WERI-Rb-1 (cell line): ENCODE measurements around the gene GPR34.

Experiments
- DNase-seq: peaks from one replicate; pipeline ENCODE4 v3.0.0-alpha.2; 2020
- H3K27ac ChIP-seq: fragments of 250-450 bp; sonication (Bioruptor Pico); 2 replicates; pipeline ENCODE4 v1.5.1; 2020; ENCODE audit warnings: mild to moderate bottlenecking, moderate library complexity
- H3K27me3 ChIP-seq: fragments of 250-450 bp; sonication (Bioruptor Pico); 2 replicates; pipeline ENCODE4 v1.5.1; 2021; ENCODE audit warnings: mild to moderate bottlenecking, low read depth, moderate library complexity; ENCODE audit not compliant: insufficient read depth, severe bottlenecking
- H3K36me3 ChIP-seq: fragments of 250-450 bp; sonication (Bioruptor Pico); 2 replicates; pipeline ENCODE4 v1.5.1; 2020; ENCODE audit warnings: mild to moderate bottlenecking, moderate library complexity
- H3K4me3 ChIP-seq: 2 replicates; pipeline ENCODE4 v1.5.1; 2011; ENCODE audit warnings: low read depth, mild to moderate bottlenecking, control low read depth, low read length
- H3K9me3 ChIP-seq: fragments of 250-450 bp; sonication (Bioruptor Pico); 2 replicates; pipeline ENCODE4 v1.5.1; 2021; ENCODE audit warnings: mild to moderate bottlenecking, moderate library complexity; ENCODE audit not compliant: severe bottlenecking
- CTCF ChIP-seq: IDR thresholded peaks from 2 replicates; pipeline ENCODE4 v1.5.1; 2011; ENCODE audit warnings: low read depth, mild to moderate bottlenecking, control low read depth, inconsistent platforms, low read length

Gene GPR34

GRCh38 chrX:41686788-41687187 is 2.0 kb upstream of the GPR34 start:
- Histone ChIP-seq H3K36me3 (no peaks in the 10 kb centered on the region), H3K4me3 (no peak overlapping the region), H3K27ac (no peak overlapping the region), H3K27me3 (peaks cover 8% of the 10 kb centered on the region), H3K9me3 (no peaks in the 10 kb centered on the region)
- DNase-seq = no peak
- TF ChIP-seq CTCF = no peak

- no peak for DNase-seq
- Histone ChIP-seq H3K9me3 (no peaks in the 10 kb centered on the region), H3K4me3 (no peak overlapping the region), H3K27me3 (peaks cover 8% of the 10 kb centered on the region), H3K27ac (no peak overlapping the region), H3K36me3 (no peaks in the 10 kb centered on the region)
- TF ChIP-seq CTCF = no peak
Measured at GRCh38 chrX:41688156-41688555, 617 bp upstream of the GPR34 start.

GRCh38 chrX:41689711-41690110 is 938 bp downstream of the GPR34 start:
- Histone ChIP-seq H3K27me3 (peaks cover 3% of the 10 kb centered on the region), H3K9me3 (no peaks in the 10 kb centered on the region), H3K27ac (no peak overlapping the region), H3K4me3 (no peak overlapping the region), H3K36me3 (no peaks in the 10 kb centered on the region)
- no peak for DNase-seq
- no peak for TF ChIP-seq CTCF

- Histone ChIP-seq H3K4me3 (no peak overlapping the region), H3K9me3 (no peaks in the 10 kb centered on the region), H3K36me3 (no peaks in the 10 kb centered on the region), H3K27me3 (peaks cover 3% of the 10 kb centered on the region), H3K27ac (no peak overlapping the region)
- TF ChIP-seq CTCF = no peak
- no peak for DNase-seq
Measured at GRCh38 chrX:41692162-41692749, 3.5 kb downstream of the GPR34 start.

GRCh38 chrX:41693024-41693423 is 4.3 kb downstream of the GPR34 start:
- H3K27ac ChIP-seq = no peak overlapping the region
- TF ChIP-seq CTCF = no peak

GRCh38 chrX:41695426-41695825 is 6.7 kb downstream of the GPR34 start:
- no peak for TF ChIP-seq CTCF
- H3K27ac ChIP-seq = no peak overlapping the region
- H3K27me3 ChIP-seq = no peaks in the 10 kb centered on the region
- no peak for DNase-seq
- H3K36me3 ChIP-seq = no peaks in the 10 kb centered on the region
- no peaks in the 10 kb centered on the region for H3K9me3 ChIP-seq
- H3K4me3 ChIP-seq = no peak overlapping the region

More at GRCh38 chrX:41693024-41693423, 4.3 kb downstream of the GPR34 start:
- Histone ChIP-seq H3K4me3 (no peak overlapping the region), H3K9me3 (no peaks in the 10 kb centered on the region), H3K36me3 (no peaks in the 10 kb centered on the region), H3K27me3 (peaks cover 3% of the 10 kb centered on the region)
- no peak for DNase-seq
